IPS-NIHi7 (cell line): ENCODE measurements around the gene JAK2.
A peak's percentile ranks its signal among the peaks of the same experiment; 100 is the strongest.
"Not testable (repeated sequence)": the region's sequence is repeated elsewhere in the genome, so short reads cannot be mapped to it uniquely, and the experiment has no call there.

Experiments used
- DNase-seq: peaks from one replicate; pipeline ENCODE4 v3.0.0; 2012; ENCODE audit warnings: mixed read lengths; ENCODE audit errors: extremely low spot score

Gene JAK2

GRCh38 chr9:4980086-4980727, 4.9 kb upstream of the JAK2 start:
- DNase-seq, result no peak

- DNase-seq, result no peak
These were observed 2.2 kb upstream of the JAK2 start for GRCh38 chr9:4982721-4983482.

- no peak for DNase-seq
These were observed 1.4 kb upstream of the JAK2 start for GRCh38 chr9:4983601-4984165.

GRCh38 chr9:4984171-4984620, 876 bp upstream of the JAK2 start:
- DNase-seq, result peak; percentile 18

GRCh38 chr9:4985386-4986266, 554 bp downstream of the JAK2 start:
- peak; percentile 21 for DNase-seq

GRCh38 chr9:4986296-4986695, 1.2 kb downstream of the JAK2 start:
- DNase-seq, result no peak

GRCh38 chr9:4986783-4987182, 1.7 kb downstream of the JAK2 start:
- DNase-seq, result no peak

GRCh38 chr9:4987961-4988421, 2.9 kb downstream of the JAK2 start:
- peak; percentile 70 for DNase-seq

- no peak for DNase-seq
These were observed 7.8 kb downstream of the JAK2 start for GRCh38 chr9:4992872-4993271.

- no peak for DNase-seq
These were observed 9.3 kb downstream of the JAK2 start for GRCh38 chr9:4994166-4994890.

- DNase-seq, result no peak
These were observed 12.1 kb downstream of the JAK2 start for GRCh38 chr9:4997196-4997595.

- DNase-seq, result no peak
These were observed 12.6 kb downstream of the JAK2 start for GRCh38 chr9:4997631-4998030.

- DNase-seq, result no peak
These were observed 17.7 kb downstream of the JAK2 start for GRCh38 chr9:5002811-5003210.

- no peak for DNase-seq
These were observed 19.4 kb downstream of the JAK2 start for GRCh38 chr9:5004481-5004880.

GRCh38 chr9:5008202-5008601, 23.1 kb downstream of the JAK2 start:
- DNase-seq, result no peak

- DNase-seq, result no peak
These were observed 28.3 kb downstream of the JAK2 start for GRCh38 chr9:5013374-5013773.

GRCh38 chr9:5015934-5016333, 30.9 kb downstream of the JAK2 start:
- DNase-seq, result no peak

- DNase-seq, result no peak
These were observed 40.3 kb downstream of the JAK2 start for GRCh38 chr9:5025416-5025815.

- DNase-seq, result not testable (repeated sequence)
These were observed 46.9 kb downstream of the JAK2 start for GRCh38 chr9:5031941-5032340.

- no peak for DNase-seq
These were observed 55.8 kb downstream of the JAK2 start for GRCh38 chr9:5040730-5041389.
